Raji (cell line): ENCODE measurements around the gene CEACAM4.

Experiments
- POLR2A ChIP-seq: IDR thresholded peaks from 2 replicates; pipeline ENCODE4 v1.6.1; 2011; ENCODE audit warnings: low read depth, low read length, control low read depth; ENCODE audit not compliant: insufficient read depth

The CEACAM4 gene

DNA sequence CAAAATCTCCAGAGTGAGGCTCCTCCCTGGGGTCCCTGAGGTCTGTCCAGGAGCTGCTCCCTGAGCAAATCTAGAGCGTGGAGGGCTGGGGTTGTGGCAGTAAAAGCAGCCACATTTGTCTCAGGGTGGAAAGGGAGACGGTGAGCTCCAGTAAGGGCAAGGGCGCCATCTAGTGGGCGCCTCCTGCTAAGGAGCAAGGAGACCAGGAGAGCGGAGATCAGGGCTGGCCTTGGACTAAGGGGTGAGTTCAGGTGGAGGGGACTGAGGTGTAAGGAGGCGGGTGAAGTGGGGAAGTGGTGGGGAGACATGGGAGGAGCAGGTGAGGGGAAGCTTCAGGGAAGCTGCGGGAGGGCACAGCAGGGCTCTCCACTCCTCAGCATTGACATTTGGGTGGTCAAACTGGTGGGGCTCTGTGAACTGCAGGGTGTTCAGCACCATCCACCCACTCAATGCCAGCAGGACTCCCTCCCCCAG is 56.2 kb downstream of the CEACAM4 start:
- no peak for TF ChIP-seq POLR2A

- no peak for TF ChIP-seq POLR2A
Measured at GRCh38 chr19:41570179-41570578, 56.7 kb downstream of the CEACAM4 start.

DNA sequence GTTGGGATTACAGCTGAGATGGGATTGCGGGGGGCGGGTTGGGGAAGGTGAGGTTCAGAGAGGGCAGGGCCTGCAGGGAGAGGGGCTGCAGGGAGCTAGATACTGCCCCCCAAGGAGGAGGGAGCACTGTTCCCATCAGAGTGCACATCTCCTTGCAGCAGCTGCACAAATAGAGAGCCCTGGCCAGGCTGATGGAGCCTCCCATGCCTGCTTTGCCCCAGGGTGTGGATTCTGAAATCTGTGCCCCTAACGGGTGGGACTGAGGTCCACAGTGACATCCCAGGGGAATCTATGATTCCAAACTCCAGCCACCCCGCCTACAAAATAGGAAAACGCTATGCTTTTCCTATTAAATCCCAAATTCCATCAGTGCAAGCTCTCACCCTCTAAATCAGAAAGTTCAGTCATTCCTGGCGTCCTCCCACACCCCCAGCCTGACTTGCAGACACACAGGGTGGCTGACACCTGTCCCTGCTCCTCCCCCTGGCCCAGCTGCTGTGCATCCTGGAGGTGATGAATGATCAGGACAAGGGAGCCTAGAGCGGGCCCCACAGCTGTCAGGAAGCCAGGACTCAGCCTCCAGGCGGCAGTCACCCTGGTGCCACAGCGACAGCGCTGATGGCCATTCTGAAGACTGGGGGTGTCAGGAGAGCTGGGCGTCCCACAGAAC is 57.3 kb downstream of the CEACAM4 start:
- TF ChIP-seq POLR2A: no peak
